ENCODE data around the gene ERMARD.

DNA sequence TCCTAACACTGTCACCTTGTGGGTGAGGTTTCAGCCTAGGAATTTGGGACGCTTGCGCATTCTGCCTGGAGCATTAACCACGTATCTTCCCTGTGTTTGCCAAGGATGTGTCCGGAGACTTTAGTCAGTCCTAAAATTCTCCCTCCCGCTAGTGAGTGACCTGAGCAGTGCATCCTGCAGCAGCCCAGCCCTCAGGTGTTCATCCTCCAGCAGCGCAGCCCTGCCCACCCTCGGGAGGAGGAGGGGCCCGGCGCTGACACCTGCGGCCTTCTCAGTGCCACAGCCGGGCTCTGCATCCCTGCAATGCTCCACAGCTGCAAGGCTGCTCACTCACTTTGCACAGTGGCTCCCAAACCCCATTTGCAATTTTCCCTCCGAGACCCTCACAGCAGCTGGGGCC is 79.5 kb downstream of the ERMARD start:
- TF ChIP-seq, protein P1, sequence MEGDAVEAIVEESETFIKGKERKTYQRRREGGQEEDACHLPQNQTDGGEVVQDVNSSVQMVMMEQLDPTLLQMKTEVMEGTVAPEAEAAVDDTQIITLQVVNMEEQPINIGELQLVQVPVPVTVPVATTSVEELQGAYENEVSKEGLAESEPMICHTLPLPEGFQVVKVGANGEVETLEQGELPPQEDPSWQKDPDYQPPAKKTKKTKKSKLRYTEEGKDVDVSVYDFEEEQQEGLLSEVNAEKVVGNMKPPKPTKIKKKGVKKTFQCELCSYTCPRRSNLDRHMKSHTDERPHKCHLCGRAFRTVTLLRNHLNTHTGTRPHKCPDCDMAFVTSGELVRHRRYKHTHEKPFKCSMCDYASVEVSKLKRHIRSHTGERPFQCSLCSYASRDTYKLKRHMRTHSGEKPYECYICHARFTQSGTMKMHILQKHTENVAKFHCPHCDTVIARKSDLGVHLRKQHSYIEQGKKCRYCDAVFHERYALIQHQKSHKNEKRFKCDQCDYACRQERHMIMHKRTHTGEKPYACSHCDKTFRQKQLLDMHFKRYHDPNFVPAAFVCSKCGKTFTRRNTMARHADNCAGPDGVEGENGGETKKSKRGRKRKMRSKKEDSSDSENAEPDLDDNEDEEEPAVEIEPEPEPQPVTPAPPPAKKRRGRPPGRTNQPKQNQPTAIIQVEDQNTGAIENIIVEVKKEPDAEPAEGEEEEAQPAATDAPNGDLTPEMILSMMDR (IDR thresholded peaks at IDR 0.05), result no peak
- TF ChIP-seq POLR2AphosphoS5 (IDR thresholded peaks at IDR 0.05; ENCODE audit: insufficient read depth in 1 of 2, low read depth in 1 of 2), result no peak
